Mesodermal cell (in vitro differentiated cells): ENCODE data around the gene ANTXR1.

Experiments used
- H3K27ac ChIP-seq: 2 replicates; pipeline ENCODE4 v1.7.0; 2013; ENCODE audit warnings: mild to moderate bottlenecking, low read depth, low read length, moderate library complexity; ENCODE audit not compliant: severe bottlenecking
- H3K36me3 ChIP-seq: 2 replicates; pipeline ENCODE4 v1.7.1; 2013; ENCODE audit warnings: mild to moderate bottlenecking, low read length, moderate library complexity; ENCODE audit not compliant: control insufficient read depth, insufficient read depth
- H3K4me1 ChIP-seq: one replicate; pipeline ENCODE4 v1.7.1; 2013; ENCODE audit warnings: mild to moderate bottlenecking, low read length; ENCODE audit not compliant: insufficient read depth, control insufficient read depth, poor library complexity, severe bottlenecking
- H3K4me3 ChIP-seq: 2 replicates; pipeline ENCODE4 v1.7.0; 2013; ENCODE audit warnings: low read length, control low read depth, mild to moderate bottlenecking; ENCODE audit not compliant: insufficient read depth, poor library complexity, severe bottlenecking; ENCODE audit errors: extremely low read depth
- H3K9me3 ChIP-seq: 2 replicates; pipeline ENCODE4 v1.7.1; 2013; ENCODE audit warnings: mild to moderate bottlenecking, low read length, moderate library complexity; ENCODE audit not compliant: control insufficient read depth
- WGBS, 2 experiments: methylation state at CpG; one replicate each; pipeline ENCODE4 v1.1.5; 2013; ENCODE audit warnings: missing lambda C conversion rate in 2 of 2; ENCODE audit not compliant: insufficient coverage in 2 of 2; 5-methylcytosine and 5-hydroxymethylcytosine counted together

ANTXR1 gene

DNA sequence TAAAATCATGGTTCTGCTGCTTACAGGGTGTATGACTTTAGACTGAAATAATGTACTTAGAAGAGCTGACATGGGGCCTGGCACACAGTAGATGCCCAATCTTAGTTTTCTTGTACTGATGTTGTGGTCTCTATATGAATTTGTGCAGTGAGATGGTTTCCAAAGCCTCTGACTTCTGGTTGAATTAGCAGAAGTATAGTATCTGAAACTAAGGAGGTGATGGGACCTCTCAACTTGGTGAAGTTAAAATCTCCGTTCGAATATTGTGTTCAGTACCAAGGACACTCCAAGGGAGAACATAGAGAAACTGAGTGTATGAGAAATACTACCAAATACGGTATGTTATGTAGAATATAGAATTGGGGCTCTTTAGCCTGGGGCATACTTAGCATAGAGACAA, 120.9 kb downstream of the ANTXR1 start:
- 96 to 100% methylated on average over 3 of the region's 3 CpGs for WGBS, 2 experiments

DNA sequence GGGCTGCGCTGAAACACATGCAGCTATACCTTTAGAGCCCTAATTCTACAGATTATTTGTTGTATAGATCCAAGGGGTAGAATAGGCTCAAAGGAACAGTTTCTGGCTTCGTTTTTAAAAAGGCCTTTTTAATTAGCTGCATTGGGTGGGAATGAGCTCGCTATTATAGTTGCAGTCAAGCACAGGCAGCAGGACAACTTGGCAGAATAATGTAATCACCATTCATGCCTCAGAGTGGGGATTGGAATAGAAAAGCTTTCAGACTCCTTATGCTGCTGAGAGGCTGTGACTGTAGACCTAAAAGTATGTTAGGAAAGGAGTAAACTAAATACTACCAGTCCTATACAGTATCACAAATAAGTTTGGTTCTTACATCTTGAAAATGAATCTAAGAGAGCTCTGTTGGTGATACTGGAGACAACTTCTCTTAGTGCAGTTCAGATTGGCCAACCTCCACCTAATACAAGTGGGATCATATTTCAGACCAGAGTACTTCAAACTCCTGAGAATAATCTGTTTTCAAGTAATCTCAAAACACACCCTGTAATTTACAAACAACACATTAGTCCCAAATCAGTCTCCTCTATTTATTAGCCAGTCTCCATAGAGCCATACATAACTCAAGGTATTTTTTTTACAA, 121.4 kb downstream of the ANTXR1 start:
- H3K4me1 ChIP-seq, result peaks cover 11% of the 10 kb centered on the region
- H3K27ac ChIP-seq, result no peak overlapping the region
- no peak overlapping the region for H3K4me3 ChIP-seq
- 78 to 83% methylated on average over 1 to 3 of the region's 3 CpGs for WGBS, 2 experiments
- H3K36me3 ChIP-seq, result peaks cover 49% of the 10 kb centered on the region
- H3K9me3 ChIP-seq, result no peaks in the 10 kb centered on the region

More for the DNA sequence above, 120.9 kb downstream of the ANTXR1 start:
- no peaks in the 10 kb centered on the region for H3K9me3 ChIP-seq
- peaks cover 45% of the 10 kb centered on the region for H3K36me3 ChIP-seq
- peaks cover 11% of the 10 kb centered on the region for H3K4me1 ChIP-seq
- no peak overlapping the region for H3K27ac ChIP-seq
- H3K4me3 ChIP-seq, result no peak overlapping the region

DNA sequence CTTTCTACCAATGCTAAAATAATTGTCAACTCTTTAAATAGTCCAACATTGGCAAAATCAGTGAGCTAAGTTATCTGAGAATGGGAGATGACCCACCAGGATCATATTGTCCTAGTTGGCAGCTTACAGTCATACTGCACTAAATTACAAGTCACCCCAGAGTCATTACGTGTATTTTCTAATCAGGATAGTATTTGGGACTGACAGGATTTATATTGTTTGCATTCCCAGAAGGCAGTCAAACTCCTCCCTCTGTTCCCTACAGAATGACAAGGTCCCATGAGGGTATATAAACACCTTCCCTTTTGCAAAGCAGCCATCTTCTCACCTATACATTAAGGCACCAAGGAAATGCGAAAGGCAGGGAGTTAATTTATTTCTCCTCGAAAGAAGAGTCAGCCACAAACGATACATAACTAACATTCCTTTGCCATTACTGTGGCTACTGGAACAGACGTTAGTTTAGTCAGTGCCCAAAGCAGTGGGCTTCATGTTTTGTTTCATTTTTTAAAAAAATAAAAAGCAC, 125.3 kb downstream of the ANTXR1 start:
- H3K36me3 ChIP-seq, result peaks cover 44% of the 10 kb centered on the region
- H3K4me3 ChIP-seq, result no peak overlapping the region
- no peaks in the 10 kb centered on the region for H3K9me3 ChIP-seq
- peaks cover 20% of the 10 kb centered on the region for H3K4me1 ChIP-seq
- H3K27ac ChIP-seq, result peak overlapping the region; percentile 74
- WGBS, 2 experiments, result 48% methylated on average over 3 of the region's 5 CpGs; no CpG with 5 or more reads in 1 of the 2 experiments

DNA sequence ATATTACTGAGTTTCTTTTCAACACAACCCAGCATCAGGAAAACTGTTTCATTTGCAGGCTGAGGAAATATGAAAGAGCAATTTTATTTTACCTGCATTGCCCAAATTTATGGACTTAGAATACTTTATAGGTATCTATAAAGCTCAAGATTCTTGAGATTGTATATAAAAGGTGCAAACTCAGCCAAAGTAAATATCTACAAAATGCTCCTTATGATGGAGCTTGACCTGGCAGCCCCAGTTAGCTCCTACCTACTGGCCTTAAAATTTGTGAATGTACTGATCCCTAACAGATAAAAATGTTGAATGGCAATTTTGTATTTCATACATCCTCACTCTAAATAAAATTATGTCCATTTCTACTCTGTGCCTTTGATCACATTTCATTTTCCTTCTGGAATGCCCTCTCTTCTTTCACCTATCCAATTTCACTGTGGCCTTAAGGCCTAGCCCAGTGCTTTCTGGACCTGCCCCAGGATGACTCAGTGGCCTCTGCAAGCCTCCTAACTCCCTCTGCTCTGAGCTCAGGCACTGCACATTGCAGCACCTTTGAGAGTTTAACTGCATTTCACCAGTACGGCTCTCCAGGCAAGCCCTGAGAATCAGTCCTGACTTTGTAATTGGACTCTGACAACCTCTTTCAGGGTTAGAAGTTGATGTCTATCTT, 125.9 kb downstream of the ANTXR1 start:
- Histone ChIP-seq H3K36me3 (peaks cover 39% of the 10 kb centered on the region), H3K9me3 (no peaks in the 10 kb centered on the region), H3K4me3 (no peak overlapping the region), H3K4me1 (peaks cover 26% of the 10 kb centered on the region), H3K27ac (peak overlapping the region; percentile 74)
- 89 to 100% methylated on average over 1 of the region's 1 CpG for WGBS, 2 experiments

DNA sequence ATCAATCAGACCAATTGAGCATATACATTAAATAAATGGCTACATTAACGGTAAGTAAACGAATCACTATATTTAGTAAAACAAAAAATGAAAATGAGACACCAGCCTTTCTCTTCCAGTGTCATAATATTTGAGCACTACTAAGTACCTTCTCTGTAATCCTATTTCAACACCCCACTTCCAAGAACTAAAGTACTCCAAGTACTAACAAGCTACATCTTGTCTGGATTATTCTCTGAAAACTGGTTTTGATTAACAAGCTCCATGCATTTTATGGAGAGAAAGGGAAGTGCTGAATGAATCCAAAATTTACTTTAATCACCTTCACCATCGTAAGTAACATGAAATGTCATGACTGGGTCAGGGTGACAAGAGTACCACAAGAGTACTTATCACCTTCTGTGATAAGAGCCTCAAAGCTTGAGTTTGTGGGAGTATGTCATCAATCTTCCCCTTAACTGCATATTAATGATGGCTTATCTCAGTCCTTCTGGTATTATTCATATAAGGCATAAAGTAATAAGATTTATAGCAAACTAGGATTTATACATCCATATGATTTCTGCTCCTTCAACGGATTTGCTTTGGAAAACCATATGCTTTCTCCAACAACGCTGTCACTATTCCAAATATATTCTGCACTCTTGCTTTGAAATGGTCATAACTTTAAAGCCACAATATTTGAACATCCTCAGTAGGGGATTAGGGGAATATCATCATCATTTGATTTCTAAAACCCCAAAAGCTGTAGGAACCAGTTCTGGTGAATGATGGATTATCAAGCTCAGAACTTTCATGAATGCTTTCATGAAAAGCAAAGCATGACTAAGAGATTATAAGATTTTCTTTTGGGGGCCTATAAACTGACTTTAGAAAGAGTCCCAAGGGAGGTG, 127.0 kb downstream of the ANTXR1 start:
- H3K9me3 ChIP-seq, result no peaks in the 10 kb centered on the region
- peaks cover 28% of the 10 kb centered on the region for H3K4me1 ChIP-seq
- 100% methylated on average over 1 to 2 of the region's 5 CpGs for WGBS, 2 experiments
- H3K4me3 ChIP-seq, result no peak overlapping the region
- H3K27ac ChIP-seq, result no peak overlapping the region
- H3K36me3 ChIP-seq, result peaks cover 47% of the 10 kb centered on the region

DNA sequence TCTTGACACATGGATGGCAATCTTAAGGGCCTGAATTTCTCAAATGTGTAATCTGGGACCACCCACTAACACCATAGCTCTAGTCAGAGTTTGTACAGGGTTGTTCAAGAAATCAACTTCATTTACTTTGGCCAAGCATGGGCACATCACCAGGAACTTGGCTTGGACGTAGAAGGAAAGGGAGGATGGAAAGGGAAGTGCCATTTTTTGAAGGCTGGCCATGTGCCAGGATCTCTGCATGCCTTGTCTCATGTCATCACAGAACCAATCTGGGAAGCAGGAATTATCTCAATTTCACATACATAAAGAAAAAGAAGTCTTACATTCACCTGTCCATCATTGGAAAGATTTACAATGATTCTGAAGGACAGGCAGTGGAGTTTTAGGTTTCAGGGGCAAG, 128.1 kb downstream of the ANTXR1 start:
- Histone ChIP-seq H3K9me3 (no peaks in the 10 kb centered on the region), H3K27ac (no peak overlapping the region), H3K4me1 (peaks cover 28% of the 10 kb centered on the region), H3K4me3 (no peak overlapping the region), H3K36me3 (peaks cover 57% of the 10 kb centered on the region)
- 100% methylated on average over 1 of the region's 1 CpG; no CpG with 5 or more reads in 1 of the 2 experiments for WGBS, 2 experiments

DNA sequence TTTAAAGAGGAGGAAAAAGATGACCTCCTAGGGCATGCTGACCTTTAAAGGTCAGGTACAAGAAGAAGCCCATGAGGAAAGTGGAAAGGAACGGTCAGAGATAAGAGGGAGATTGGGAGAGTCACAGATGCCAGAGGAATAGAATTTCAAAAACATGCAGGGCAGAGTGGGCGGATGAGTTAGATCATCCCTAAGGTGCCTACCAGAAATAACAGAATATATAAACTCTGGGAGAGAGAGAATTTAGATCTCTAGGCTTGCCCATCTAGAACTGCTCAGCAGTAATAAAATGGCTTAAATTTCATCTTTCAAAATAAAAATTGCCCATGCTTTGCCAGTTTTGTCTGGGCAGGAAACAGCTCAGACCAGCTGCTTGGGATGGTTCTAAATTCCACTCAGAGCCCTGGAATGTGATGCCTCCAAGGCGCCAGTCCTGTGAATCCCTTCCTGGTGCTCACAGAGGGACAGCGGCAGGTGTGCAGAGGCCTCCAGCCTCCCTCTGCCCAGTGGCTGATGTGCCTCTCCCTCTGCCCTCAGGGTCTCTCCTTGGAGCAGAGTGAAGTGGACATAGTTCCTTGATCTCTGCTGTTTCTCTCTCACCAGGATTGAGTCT, 130.9 kb downstream of the ANTXR1 start:
- Histone ChIP-seq H3K27ac (no peak overlapping the region), H3K4me1 (peaks cover 28% of the 10 kb centered on the region), H3K36me3 (peaks cover 72% of the 10 kb centered on the region), H3K9me3 (no peaks in the 10 kb centered on the region), H3K4me3 (no peak overlapping the region)
- 80 to 85% methylated on average over 3 to 4 of the region's 4 CpGs for WGBS, 2 experiments

DNA sequence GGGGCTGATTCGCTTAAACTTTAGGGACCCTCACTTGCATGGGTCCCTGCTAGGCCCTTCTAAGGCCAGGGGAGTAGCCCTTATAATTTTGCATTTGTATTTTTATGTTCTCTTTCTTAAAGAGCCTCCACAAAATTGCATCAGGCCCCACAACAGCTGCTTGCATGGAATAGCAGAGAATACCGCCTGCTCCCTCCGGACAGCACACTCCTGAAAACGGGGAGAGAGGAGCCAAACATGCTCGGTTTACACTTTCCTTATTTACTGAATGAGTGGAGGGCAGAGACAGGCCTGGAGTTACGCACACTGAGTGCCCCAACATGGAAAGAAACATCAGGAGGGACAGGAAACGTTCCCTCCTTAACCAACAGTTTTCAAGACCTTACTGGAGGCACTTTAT, 132.2 kb downstream of the ANTXR1 start:
- no peak overlapping the region for H3K27ac ChIP-seq
- H3K36me3 ChIP-seq, result peaks cover 62% of the 10 kb centered on the region
- no peaks in the 10 kb centered on the region for H3K9me3 ChIP-seq
- WGBS, 2 experiments, result 88 to 96% methylated on average over 6 of the region's 7 CpGs
- peaks cover 42% of the 10 kb centered on the region for H3K4me1 ChIP-seq
- no peak overlapping the region for H3K4me3 ChIP-seq

DNA sequence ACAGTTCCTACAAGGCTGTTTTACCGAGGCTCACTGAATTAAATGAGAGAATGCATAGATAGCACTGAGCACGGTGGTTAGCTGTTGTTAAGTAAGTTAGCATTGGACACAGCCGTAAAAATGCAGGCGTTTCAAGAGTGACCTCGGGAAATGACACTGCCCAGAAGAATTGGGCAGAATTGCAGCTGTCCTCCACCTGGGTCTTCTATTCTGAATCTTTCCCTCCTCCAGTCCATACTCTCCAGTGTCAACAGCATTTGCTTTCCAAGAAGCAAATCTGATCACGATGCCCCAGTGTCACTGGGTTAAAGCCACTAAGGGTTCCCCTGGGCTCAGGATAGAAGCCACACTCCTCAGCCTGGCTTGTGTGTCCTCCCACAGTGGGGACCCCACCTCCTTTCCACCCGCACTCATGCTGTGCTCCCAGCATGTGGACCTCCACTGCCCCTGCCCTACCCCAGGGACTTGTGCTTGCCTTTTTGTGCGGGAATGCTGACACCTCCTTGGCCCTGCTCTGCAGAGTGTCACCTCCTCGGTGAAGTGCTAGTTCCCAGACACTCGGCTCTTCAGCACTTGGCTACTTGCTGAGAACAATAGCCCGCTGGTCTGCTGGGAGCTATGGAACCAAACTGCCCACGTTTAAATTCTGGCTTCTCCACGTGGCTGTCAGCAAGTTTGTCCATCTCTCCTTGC, 135.0 kb downstream of the ANTXR1 start:
- Histone ChIP-seq H3K27ac (peak overlapping the region; percentile 29), H3K9me3 (peaks cover 12% of the 10 kb centered on the region), H3K4me1 (peaks cover 37% of the 10 kb centered on the region), H3K4me3 (no peak overlapping the region), H3K36me3 (peaks cover 55% of the 10 kb centered on the region)
- 66 to 69% methylated on average over 11 of the region's 13 CpGs for WGBS, 2 experiments
